ENCODE data around the gene SMPD1.
"Not testable (repeated sequence)": the region's sequence is repeated elsewhere in the genome, so short reads cannot be mapped to it uniquely, and the experiment has no call there.

SMPD1 gene

GRCh38 chr11:6391537-6392134 lies 1.4 kb downstream of the SMPD1 start:
- no peak overlapping the region for H3K4me3 ChIP-seq (ENCODE audit: low read depth, low read length)

GRCh38 chr11:6392251-6392650 lies 2.0 kb downstream of the SMPD1 start:
- not testable (repeated sequence) for DNase-seq; H3K27me3 ChIP-seq (ENCODE audit: insufficient read depth, low read depth, severe bottlenecking); H3K36me3 ChIP-seq

More at GRCh38 chr11:6391537-6392134, 1.4 kb downstream of the SMPD1 start:
- Histone ChIP-seq H3K9me3 (ENCODE audit: severe bottlenecking) (no peaks in the 10 kb centered on the region), H3K27me3 (ENCODE audit: insufficient read depth, low read depth, severe bottlenecking) (no peaks in the 10 kb centered on the region), H3K27ac (no peak overlapping the region), H3K36me3 (no peaks in the 10 kb centered on the region)
- no peak for DNase-seq
- no peak for TF ChIP-seq CTCF (IDR thresholded peaks at IDR 0.05; ENCODE audit: low read depth, low read length)

DNA sequence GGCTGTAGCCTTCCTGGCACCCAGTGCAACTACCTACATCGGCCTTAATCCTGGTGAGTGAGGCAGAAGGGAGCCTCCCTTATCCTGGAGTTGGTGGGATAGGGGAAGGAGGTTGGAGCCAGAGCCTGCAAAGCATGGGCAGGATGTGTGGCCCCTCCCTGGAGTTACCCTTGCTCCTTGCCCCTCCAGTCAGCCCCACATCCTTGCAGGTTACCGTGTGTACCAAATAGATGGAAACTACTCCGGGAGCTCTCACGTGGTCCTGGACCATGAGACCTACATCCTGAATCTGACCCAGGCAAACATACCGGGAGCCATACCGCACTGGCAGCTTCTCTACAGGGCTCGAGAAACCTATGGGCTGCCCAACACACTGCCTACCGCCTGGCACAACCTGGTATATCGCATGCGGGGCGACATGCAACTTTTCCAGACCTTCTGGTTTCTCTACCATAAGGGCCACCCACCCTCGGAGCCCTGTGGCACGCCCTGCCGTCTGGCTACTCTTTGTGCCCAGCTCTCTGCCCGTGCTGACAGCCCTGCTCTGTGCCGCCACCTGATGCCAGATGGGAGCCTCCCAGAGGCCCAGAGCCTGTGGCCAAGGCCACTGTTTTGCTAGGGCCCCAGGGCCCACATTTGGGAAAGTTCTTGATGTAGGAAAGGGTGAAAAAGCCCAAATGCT lies 3.9 kb downstream of the SMPD1 start:
- Histone ChIP-seq H3K36me3 (peaks cover 2% of the 10 kb centered on the region; the same call in 1 of the 2 replicates), H3K4me3 (ENCODE audit: low read depth, low read length) (no peak overlapping the region), H3K27ac (no peak overlapping the region), H3K27me3 (ENCODE audit: insufficient read depth, low read depth, severe bottlenecking) (no peaks in the 10 kb centered on the region), H3K9me3 (ENCODE audit: severe bottlenecking) (no peaks in the 10 kb centered on the region)
- DNase-seq: no peak
- no peak for TF ChIP-seq CTCF (IDR thresholded peaks at IDR 0.05; ENCODE audit: low read depth, low read length)

More at GRCh38 chr11:6392251-6392650, 2.0 kb downstream of the SMPD1 start:
- not testable (repeated sequence) for H3K9me3 ChIP-seq (ENCODE audit: severe bottlenecking); H3K27ac ChIP-seq; H3K4me3 ChIP-seq (ENCODE audit: low read depth, low read length)

GRCh38 chr11:6395470-6396060 lies 5.3 kb downstream of the SMPD1 start:
- DNase-seq: no peak
- TF ChIP-seq CTCF (IDR thresholded peaks at IDR 0.05; ENCODE audit: low read depth, low read length): no peak
- Histone ChIP-seq H3K27ac (no peak overlapping the region), H3K27me3 (ENCODE audit: insufficient read depth, low read depth, severe bottlenecking) (no peaks in the 10 kb centered on the region), H3K4me3 (ENCODE audit: low read depth, low read length) (no peak overlapping the region), H3K36me3 (peaks cover 3% of the 10 kb centered on the region), H3K9me3 (ENCODE audit: severe bottlenecking) (no peaks in the 10 kb centered on the region)

DNA sequence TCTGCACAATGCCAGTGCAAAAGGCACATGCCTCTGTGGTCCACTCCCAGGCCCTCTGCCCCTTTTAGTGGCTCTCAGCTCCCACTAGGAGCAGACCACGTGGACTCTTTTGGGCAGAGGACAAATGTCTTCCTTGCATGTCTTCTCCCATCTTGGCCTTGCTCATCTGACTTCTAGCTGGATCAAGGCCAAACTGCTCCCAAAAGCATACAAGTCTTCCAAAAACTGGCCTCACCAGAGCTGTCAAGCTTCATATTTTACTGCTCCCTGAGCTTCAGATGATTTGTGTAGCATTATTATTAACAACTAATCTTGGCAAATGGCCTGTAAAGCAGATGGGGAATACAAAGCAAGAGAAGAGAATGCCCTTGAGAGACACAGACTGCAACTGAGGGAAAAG lies 6.9 kb downstream of the SMPD1 start:
- Histone ChIP-seq H3K9me3 (ENCODE audit: severe bottlenecking) (no peaks in the 10 kb centered on the region), H3K27me3 (ENCODE audit: insufficient read depth, low read depth, severe bottlenecking) (no peaks in the 10 kb centered on the region)
- no peak for TF ChIP-seq CTCF (IDR thresholded peaks at IDR 0.05; ENCODE audit: low read depth, low read length)

DNA sequence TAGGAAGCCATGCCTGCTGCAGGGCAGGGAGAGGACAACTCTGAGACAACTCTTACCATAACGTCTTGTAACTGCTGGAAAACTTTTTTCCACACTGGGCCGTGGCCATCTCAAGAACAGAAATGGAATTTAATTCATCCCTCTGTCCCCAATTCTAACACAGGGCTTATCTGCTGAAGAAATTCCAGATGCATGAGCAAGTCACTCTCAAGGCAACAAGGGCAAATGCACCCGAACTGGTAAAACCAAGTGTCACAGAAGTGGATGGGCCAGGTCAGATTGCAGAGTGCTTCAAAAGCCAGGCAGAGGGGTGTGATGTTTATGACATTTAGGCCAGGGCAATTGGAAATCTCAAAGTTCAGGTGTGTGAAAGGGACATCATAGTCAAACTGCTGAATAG lies 7.4 kb downstream of the SMPD1 start:
- H3K36me3 ChIP-seq: peaks cover 10% of the 10 kb centered on the region
- no peak overlapping the region for H3K27ac ChIP-seq
- no peak for DNase-seq
- no peaks in the 10 kb centered on the region for H3K27me3 ChIP-seq (ENCODE audit: insufficient read depth, low read depth, severe bottlenecking)
- H3K4me3 ChIP-seq (ENCODE audit: low read depth, low read length): no peak overlapping the region
- TF ChIP-seq CTCF (IDR thresholded peaks at IDR 0.05; ENCODE audit: low read depth, low read length): no peak
- no peaks in the 10 kb centered on the region for H3K9me3 ChIP-seq (ENCODE audit: severe bottlenecking)

More for the DNA sequence above, 6.9 kb downstream of the SMPD1 start:
- Histone ChIP-seq H3K27ac (no peak overlapping the region), H3K36me3 (peaks cover 10% of the 10 kb centered on the region), H3K4me3 (ENCODE audit: low read depth, low read length) (no peak overlapping the region)
- no peak for DNase-seq

All from WERI-Rb-1 (cell line).